Measurements from ENCODE around the gene LCE7A.

- TF ChIP-seq CTCF (IDR thresholded peaks at IDR 0.05; ENCODE audit: low read depth, low read length, poor library complexity, severe bottlenecking): no peak
- no peak for TF ChIP-seq EZH2phosphoT487 (IDR thresholded peaks at IDR 0.05; ENCODE audit: borderline replicate concordance, low read length)
These were observed 1.7 kb upstream of the LCE7A start for GRCh38 chr1:152858062-152858461.

All from DOHH2 (cell line).